Activated CD4-positive, CD25-positive, alpha-beta regulatory T cell treated with anti-CD3 and anti-CD28 coated beads, Interleukin-2, amount 50 U/mL, for 16 hours (primary cell): Measurements from ENCODE around the gene ZDHHC14.

Source experiments
- DNase-seq: peaks from one replicate; pipeline ENCODE4 v3.0.0-alpha.2; 2020; ENCODE audit warnings: low read depth, low spot score

ZDHHC14 gene

DNA sequence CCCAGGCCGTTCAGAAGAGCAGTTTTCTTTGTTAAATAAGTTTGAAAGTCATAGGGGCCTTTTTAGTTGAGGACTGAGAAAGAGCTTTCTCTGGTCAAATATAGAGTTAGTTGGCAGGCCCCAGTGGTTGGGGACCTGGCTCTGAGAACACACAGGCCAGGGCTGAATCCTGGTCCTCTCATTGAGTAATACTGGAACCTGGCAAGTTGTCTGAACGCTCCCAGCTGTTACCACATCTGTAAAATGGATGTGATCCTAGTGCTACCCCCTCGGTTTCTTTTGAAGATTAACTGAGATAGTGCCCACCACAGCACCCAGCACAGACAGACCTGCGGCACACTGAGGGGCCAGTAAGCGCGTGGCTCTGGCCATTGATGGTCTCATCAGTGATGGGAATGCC, 215.5 kb downstream of the ZDHHC14 start:
- DNase-seq = no peak

DNA sequence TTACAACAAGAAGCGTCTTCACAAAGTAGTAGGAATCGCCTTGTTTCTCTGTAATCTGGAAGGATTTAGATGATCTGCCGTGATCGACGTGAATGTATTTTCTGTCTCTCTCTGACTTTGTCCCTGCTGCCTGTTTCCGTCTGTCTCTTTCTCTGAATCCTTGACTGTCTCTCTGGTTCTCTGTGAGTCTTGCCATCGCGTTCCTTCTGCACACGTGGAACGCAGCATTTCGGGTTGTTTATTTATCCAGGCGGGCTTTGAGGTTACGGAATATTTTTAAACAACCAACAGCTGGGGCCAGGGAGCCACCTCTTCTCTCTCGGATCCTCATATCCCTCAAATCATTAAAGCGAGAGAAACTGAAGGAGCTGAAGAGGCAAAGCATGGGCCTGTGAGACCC, 215.9 kb downstream of the ZDHHC14 start:
- no peak for DNase-seq

DNA sequence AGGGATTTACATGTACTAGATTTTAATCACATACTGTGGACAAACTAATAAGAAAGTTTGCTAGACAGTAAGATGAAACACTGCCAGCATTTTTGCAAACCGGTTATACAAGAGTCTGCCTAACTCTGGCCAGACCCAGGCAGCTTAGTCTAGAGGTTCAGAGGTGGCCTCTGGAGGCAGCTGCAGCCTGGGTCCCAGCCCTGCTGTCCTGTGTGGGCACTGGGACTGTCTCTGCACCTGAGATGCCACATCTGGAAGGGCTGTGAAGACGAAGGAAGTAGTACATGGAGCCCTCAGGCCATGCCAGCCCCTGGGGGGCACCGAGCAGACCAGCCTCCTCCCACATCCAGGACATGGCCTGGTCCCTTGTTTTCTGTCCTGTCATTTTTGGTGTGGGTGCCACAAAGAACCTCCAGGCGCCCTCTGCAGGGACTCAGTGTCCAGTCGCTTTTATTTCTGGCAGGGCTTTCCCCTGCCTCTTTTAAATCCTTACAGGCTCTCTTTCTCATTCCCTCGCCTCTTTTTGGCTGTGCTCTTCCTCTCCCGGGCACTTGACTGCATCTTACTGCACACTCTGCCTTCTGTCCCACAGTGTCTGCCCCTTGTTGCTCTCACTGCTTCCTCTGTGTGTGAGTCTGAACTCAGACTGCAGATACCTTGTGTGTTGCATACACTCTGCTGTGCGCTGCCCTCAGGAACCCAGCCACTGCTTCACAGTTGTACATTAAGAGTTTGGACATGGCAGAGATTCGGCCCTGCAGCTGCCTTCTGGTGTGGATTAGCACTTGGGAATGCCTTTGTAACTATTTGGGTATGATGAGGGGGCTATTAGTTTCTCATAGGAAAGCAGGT, 216.7 kb downstream of the ZDHHC14 start:
- no peak for DNase-seq

DNA sequence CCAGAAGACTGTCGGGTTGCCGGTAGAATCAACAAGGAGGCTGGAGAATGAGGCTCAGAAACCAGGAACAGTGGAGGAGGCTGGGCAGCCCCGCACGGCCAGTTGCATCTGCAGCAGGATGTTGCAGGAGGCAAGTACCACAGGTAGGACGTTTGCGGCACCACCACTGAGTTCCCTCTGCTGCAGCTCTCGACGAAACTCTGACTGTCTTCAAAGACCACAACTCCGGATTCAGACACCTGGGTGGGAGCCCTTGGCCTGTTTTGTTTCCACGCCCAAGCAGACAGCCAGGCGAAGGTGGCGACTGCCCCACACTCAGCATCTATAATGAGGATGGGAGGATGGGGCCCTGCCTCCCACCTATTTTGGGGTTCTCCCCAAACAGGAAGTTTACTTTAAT, 218.2 kb downstream of the ZDHHC14 start:
- DNase-seq = no peak

DNA sequence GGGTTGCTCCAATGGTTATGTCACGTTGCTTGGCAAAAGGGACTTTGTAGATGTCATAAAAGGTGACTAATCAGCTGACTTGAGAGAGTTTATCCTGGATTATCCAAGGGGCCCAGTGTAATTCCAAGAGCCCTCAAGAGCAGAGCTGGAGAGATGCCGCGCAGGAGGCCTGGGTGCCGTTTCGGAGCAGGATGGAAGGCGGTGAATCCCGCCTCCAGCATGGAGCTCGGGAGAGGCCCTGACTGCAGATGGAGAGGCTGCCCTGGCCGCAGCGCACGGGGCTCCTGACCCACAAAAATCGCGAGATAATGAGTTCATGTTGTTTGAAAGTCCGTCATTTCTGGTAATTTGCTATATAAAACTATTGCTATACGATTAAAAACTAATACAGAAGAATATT, 219.8 kb downstream of the ZDHHC14 start:
- DNase-seq = no peak

- DNase-seq = no peak
Observed at GRCh38 chr6:157602521-157603295, 221.7 kb downstream of the ZDHHC14 start.

- no peak for DNase-seq
Observed at GRCh38 chr6:157603314-157603940, 222.4 kb downstream of the ZDHHC14 start.

- no peak for DNase-seq
Observed at GRCh38 chr6:157603971-157604370, 223.0 kb downstream of the ZDHHC14 start.

GRCh38 chr6:157604816-157605215, 223.8 kb downstream of the ZDHHC14 start:
- DNase-seq = no peak

DNA sequence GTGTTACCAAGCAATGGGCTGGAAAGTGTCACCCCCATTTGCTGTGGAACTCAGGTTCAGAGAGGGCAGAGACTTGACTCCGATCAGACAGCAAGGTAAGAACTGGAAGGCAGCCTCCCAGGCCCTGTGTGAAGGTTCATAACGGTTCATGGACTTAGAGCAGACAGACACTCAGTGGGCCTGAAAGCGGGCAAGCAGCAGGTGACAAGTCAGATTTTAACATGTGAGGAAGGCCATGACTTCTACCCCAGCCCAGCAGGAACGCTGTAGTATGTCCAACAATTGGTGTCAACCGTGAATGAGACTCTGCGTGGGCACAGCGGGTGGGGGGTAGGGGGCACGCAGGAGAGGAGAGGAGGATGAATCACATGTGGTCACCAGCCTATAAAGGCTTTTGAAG, 224.5 kb downstream of the ZDHHC14 start:
- no peak for DNase-seq

DNA sequence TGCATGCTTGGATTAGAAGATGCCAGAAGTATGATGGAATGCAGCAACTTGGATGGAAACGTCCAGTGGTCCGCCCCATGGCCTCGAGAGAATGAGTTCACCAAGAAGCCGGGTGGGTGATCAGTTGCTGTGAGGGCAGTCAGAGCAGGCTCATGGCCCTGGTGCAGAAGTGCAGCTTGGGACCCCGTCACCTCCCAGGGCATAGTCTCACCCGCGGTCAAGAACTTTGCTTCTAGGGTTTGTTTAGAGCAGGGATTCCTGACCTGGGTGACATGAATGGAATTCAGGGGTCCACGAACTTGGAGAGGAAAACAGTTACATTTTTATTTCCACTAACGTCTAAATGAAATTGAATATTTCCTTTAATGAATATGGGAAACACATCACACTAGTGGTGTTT, 225.5 kb downstream of the ZDHHC14 start:
- no peak for DNase-seq

- DNase-seq = no peak
Observed at GRCh38 chr6:157607317-157608109, 226.5 kb downstream of the ZDHHC14 start.

- DNase-seq = no peak
Observed at GRCh38 chr6:157608221-157609075, 227.5 kb downstream of the ZDHHC14 start.

DNA sequence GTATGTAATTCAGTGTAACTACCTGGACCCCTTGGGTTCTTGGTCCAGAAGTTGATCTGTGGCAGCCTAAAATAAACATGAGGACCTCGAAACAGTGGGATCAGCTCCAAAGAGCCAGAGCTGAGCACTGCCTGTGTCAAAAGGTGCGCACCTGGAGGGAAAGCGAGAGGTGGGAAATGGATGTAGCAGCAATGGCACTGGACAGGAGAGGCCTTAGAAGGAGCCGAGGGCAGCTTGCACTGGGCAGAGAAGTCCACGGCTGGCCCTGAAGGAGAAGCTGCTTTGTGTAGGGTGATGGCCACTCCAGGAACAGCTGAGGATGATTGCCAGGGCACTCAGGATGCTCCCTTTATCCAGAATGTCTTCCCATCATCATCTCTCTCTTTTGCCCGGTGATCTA, 228.1 kb downstream of the ZDHHC14 start:
- no peak for DNase-seq

- no peak for DNase-seq
Observed at GRCh38 chr6:157609556-157609955, 228.6 kb downstream of the ZDHHC14 start.

GRCh38 chr6:157610451-157610999, 229.5 kb downstream of the ZDHHC14 start:
- DNase-seq = no peak

- no peak for DNase-seq
Observed at GRCh38 chr6:157611406-157611805, 230.4 kb downstream of the ZDHHC14 start.

DNA sequence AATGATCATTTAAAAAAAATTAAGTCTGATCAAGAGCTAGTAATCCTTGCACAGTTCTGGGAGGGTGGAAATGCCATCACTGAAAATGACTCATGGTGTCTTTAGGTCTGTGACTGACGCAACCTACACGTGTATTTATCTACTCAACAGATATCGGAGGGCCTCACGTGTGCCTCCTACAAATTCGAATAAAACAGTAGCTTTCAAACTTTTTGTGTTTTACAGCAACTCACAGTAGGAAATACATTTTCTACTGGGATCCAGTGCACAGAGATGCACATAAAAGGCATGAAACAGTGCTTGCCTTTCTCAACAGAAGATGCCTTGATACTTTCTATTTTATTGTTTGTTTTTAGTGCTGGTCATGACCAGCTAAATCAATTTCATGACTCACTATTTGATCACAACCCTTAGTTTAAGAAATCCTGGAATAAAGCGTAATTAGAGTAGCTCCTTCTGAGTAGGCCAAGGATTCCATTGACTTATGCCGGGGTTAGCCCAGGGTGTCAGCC, 232.1 kb downstream of the ZDHHC14 start:
- no peak for DNase-seq

DNA sequence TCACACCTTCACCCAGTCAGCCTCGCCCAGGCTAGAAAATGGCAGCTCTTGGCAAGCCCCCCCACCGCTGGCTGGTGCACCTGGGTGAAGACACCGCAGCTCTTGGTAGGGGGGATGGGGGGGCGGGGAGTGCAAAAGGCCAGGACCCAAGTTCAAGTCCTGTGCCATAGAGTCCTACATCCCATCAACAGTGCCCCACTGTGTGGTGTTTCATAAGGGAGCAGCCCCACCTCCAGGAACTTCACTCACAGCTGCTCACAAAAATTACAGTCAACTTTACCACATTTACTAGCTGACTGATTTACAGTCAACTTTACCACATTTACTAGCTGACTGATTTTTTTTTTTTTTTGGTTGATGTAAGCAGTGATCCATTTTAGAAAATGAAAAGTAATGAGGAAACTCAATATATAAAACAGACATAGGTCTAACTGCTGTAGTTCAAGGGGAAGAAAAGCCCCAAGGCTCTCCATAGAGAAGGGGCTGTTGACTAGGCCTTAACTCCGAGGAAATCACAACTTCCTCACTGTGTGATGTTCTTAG, 233.1 kb downstream of the ZDHHC14 start:
- no peak for DNase-seq

DNA sequence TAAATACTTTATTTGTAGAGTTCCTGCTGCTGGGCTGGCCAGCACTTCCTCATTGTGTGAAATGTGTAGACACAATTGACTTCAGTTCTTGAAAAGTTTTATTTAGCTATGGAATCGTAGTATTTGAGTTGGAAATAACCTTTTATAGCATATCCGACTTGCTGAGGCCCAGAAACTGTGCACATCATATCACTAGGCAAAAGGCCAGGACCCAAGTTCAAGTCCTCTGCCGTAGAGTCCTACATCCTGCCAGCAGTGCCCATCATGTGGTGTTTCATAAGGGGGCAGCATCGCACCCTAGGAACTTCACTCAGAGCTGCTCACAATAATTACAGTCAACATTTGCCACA, 234.4 kb downstream of the ZDHHC14 start:
- DNase-seq = no peak
